NB4 (cell line): ENCODE results near the gene STIM1.

ENCODE experiments used
- DNase-seq: peaks from one replicate; pipeline ENCODE4 v3.0.0; 2010; ENCODE audit warnings: low read depth
- H3K4me3 ChIP-seq: one replicate; pipeline ENCODE4 v1.5.1; 2011; ENCODE audit warnings: mild to moderate bottlenecking, low read depth, low read length, moderate library complexity
- CTCF ChIP-seq: IDR thresholded peaks from one replicate; pipeline ENCODE4 v1.5.1; 2012; ENCODE audit warnings: low read depth, low read length
- MAX ChIP-seq: IDR thresholded peaks from 2 replicates; pipeline ENCODE4 v1.6.1; 2011; ENCODE audit warnings: low read depth, low read length
- MYC ChIP-seq: IDR thresholded peaks from 2 replicates; pipeline ENCODE4 v1.6.1; 2011; ENCODE audit warnings: low read depth, low read length
- POLR2A ChIP-seq: IDR thresholded peaks from 2 replicates; pipeline ENCODE4 v1.6.1; 2011; ENCODE audit warnings: mild to moderate bottlenecking; ENCODE audit not compliant: insufficient read length; ENCODE audit errors: extremely low read depth

STIM1 gene

GRCh38 chr11:3950996-3951660, 95.7 kb downstream of the STIM1 start:
- no peak for TF ChIP-seq MYC
- no peak for DNase-seq
- no peak overlapping the region for H3K4me3 ChIP-seq

- H3K4me3 ChIP-seq: no peak overlapping the region
- DNase-seq: no peak
- TF ChIP-seq MAX (no peak), MYC (no peak), CTCF (no peak), POLR2A (no peak)
These were observed 97.3 kb downstream of the STIM1 start for GRCh38 chr11:3952715-3953114.

GRCh38 chr11:3953327-3953726, 97.9 kb downstream of the STIM1 start:
- DNase-seq: no peak
- TF ChIP-seq CTCF (no peak), MYC (no peak), POLR2A (no peak), MAX (no peak)
- no peak overlapping the region for H3K4me3 ChIP-seq

- no peak for DNase-seq
- no peak for TF ChIP-seq CTCF
- TF ChIP-seq MAX: no peak
- TF ChIP-seq POLR2A: no peak
- no peak overlapping the region for H3K4me3 ChIP-seq
These were observed 99.2 kb downstream of the STIM1 start for GRCh38 chr11:3954448-3955298.

GRCh38 chr11:3955299-3955665, 99.8 kb downstream of the STIM1 start:
- TF ChIP-seq POLR2A (no peak), MAX (no peak), CTCF (no peak), MYC (no peak)
- no peak for DNase-seq
- no peak overlapping the region for H3K4me3 ChIP-seq

GRCh38 chr11:3956038-3956437, 100.6 kb downstream of the STIM1 start:
- DNase-seq: no peak
- H3K4me3 ChIP-seq: no peak overlapping the region
- TF ChIP-seq MYC (no peak), MAX (no peak), POLR2A (no peak)
